K562 (cell line): ENCODE measurements around the gene MPV17L. TPM values are rescaled to one million over a fixed set of nuclear protein-coding genes. Genes with fewer than 3 reads are reported as not detected.
A peak's percentile ranks its signal among the peaks of the same experiment; 100 is the strongest.
"Not testable (repeated sequence)": the region's sequence is repeated elsewhere in the genome, so short reads cannot be mapped to it uniquely, and the experiment has no call there.

Source experiments
- ATAC-seq: fragments of 200-7000 bp; cut with Tn5 transposase; 3 replicates; pipeline ENCODE4 v1.9.1; 2020; ENCODE audit warnings: moderate library complexity
- Bru-seq: library from RNA; stranded (reverse); fragments of 400-500 nt; gene quantifications from one replicate; lab custom pipeline; 2021; lab: Mats Ljungman, UMichigan
- BruChase-seq, 2 experiments: library from RNA; stranded (reverse); fragments of 400-500 nt; gene quantifications; one replicate each; lab custom pipeline; 2021; lab: Mats Ljungman, UMichigan
- BruUV-seq: library from RNA; stranded (reverse); fragments of 400-500 nt; replicated peaks from 2 replicates; lab custom pipeline; 2021; lab: Mats Ljungman, UMichigan
- CTCF ChIA-PET: fragments of 300-600 bp; formaldehyde crosslinking; extraction: SDS; loops from one replicate; lab custom pipeline; 2021; ENCODE audit warnings: low intra/inter-chr PET ratio; lab: Yijun Ruan, JAX
- POLR2A ChIA-PET: fragments of 300-600, 350-650 bp; sonication (Branson Sonifier 250); formaldehyde crosslinking; extraction: SDS; loops from one replicate; lab custom pipeline; 2021; ENCODE audit warnings: antibody characterized with exemption, inconsistent platforms; lab: Yijun Ruan, JAX
- DNase-seq, 4 experiments: peaks; one replicate each; pipeline versions ENCODE4 v3.0.0 to v3.0.0-alpha.2; 2011 to 2018; ENCODE audit warnings: low spot score in 3 of 4, mixed read lengths in 3 of 4; ENCODE audit errors: extremely low read depth in 1 of 4
- FAIRE-seq: peaks from 2 replicates; lab custom pipeline; 2011; peaks lifted over from hg19 to GRCh38; lab: Jason Lieb, UNC
- H2AFZ ChIP-seq: 2 replicates; pipeline ENCODE4 v1.6.0; 2011; ENCODE audit warnings: low read depth, low read length, control low read depth, inconsistent platforms
- H3K27ac ChIP-seq: fragments of 200-600 bp; 3 replicates; pipeline ENCODE4 v1.8.0; 2011; ENCODE audit warnings: low read depth, mild to moderate bottlenecking, control low read depth, inconsistent platforms, low read length, moderate library complexity, mixed read lengths; ENCODE audit errors: extremely low read depth
- H3K27me3 ChIP-seq, 2 experiments: fragments of 300-600 bp in 1 of 2; 2 replicates in 1 of 2; 3 replicates in 1 of 2; pipeline versions ENCODE4 v1.6.0 to v1.8.0; 2011; ENCODE audit warnings: inconsistent platforms in 2 of 2, low read length in 2 of 2, mild to moderate bottlenecking in 1 of 2, mixed read lengths in 1 of 2, moderate library complexity in 1 of 2; ENCODE audit not compliant: control insufficient read depth in 2 of 2, insufficient read depth in 2 of 2
- H3K36me3 ChIP-seq: fragments of 300-600 bp; 3 replicates; pipeline ENCODE4 v1.8.0; 2011; ENCODE audit warnings: mild to moderate bottlenecking, low read length, inconsistent platforms; ENCODE audit not compliant: control insufficient read depth, insufficient read depth
- H3K4me1 ChIP-seq, 2 experiments: fragments of 200-600 bp in 1 of 2; replicated peaks in 1 of 2; 2 replicates in 1 of 2; 3 replicates in 1 of 2; pipeline versions ENCODE4 v1.5.1 to v1.8.0; 2011; ENCODE audit warnings: inconsistent platforms in 2 of 2, low read length in 2 of 2, mild to moderate bottlenecking in 1 of 2, mixed read lengths in 1 of 2, moderate library complexity in 1 of 2; ENCODE audit not compliant: control insufficient read depth in 2 of 2, insufficient read depth in 2 of 2
- H3K4me2 ChIP-seq: 2 replicates; pipeline ENCODE4 v1.6.1; 2011; ENCODE audit warnings: low read length, control low read depth, inconsistent platforms, mixed read lengths; ENCODE audit not compliant: insufficient read depth
- H3K4me3 ChIP-seq: fragments of 200-600 bp; sonication (generic), shearing (Covaris generic); 2 replicates; pipeline ENCODE4 v1.5.1; 2016; ENCODE audit warnings: control low read depth, inconsistent platforms
- H3K79me2 ChIP-seq: fragments of 200-600 bp; 3 replicates; pipeline ENCODE4 v1.8.0; 2011; ENCODE audit warnings: low read length, inconsistent platforms; ENCODE audit not compliant: control insufficient read depth, insufficient read depth
- H3K9ac ChIP-seq, 2 experiments: 2 replicates each; pipeline versions ENCODE4 v1.6.0 to v1.6.1; 2011; ENCODE audit warnings: low read depth in 2 of 2, low read length in 2 of 2, control low read depth in 1 of 2, inconsistent platforms in 1 of 2, mild to moderate bottlenecking in 1 of 2, mixed read lengths in 1 of 2; ENCODE audit not compliant: insufficient read depth in 1 of 2
- H3K9me1 ChIP-seq: one replicate; pipeline ENCODE4 v1.6.0; 2011; ENCODE audit warnings: inconsistent platforms, mild to moderate bottlenecking, low read length, moderate library complexity; ENCODE audit not compliant: control insufficient read depth, insufficient read depth
- H3K9me3 ChIP-seq: replicated peaks from 2 replicates; pipeline ENCODE4 v1.5.1; 2011; ENCODE audit warnings: low read depth, low read length, inconsistent platforms; ENCODE audit not compliant: control insufficient read depth, insufficient read depth
- H4K20me1 ChIP-seq: replicated peaks from 2 replicates; pipeline ENCODE4 v1.6.1; 2011; ENCODE audit warnings: low read length, inconsistent platforms, mixed read lengths; ENCODE audit not compliant: control insufficient read depth, insufficient read depth
- WGBS: fragments of 100-300 bp; shearing (Covaris generic); methylation state at CpG from one replicate; pipeline ENCODE4 v1.1.6; 2016; ENCODE audit warnings: low coverage, mixed read lengths; ENCODE audit not compliant: insufficient coverage; ENCODE audit errors: missing lambda C conversion rate; 5-methylcytosine and 5-hydroxymethylcytosine counted together
- in situ Hi-C: fragments of 300-500 bp; cut with MboI; formaldehyde crosslinking; loops from 4 replicates; pipeline ENCODE4 v1.15.0; 2018; ENCODE audit warnings: inconsistent platforms, mixed read lengths
- intact Hi-C: fragments of 100-400 bp; cut with micrococcal nuclease; formaldehyde crosslinking; loops from 2 replicates; pipeline ENCODE4 v1.14.2; 2022
- long read RNA-seq, 3 experiments: library from polyadenylated mRNA in 2 of 3; library from RNA in 1 of 3; unstranded in 2 of 3; stranded (forward) in 1 of 3; transcript quantifications; one replicate each; pipeline ENCODE4 v2.0.0, GENCODE V29; 2019 to 2022
- polyA minus RNA-seq, 3 experiments: library from RNA; depleted of rRNA, polyadenylated mRNA; stranded (reverse); fragments of >200 nt; gene quantifications; 2 replicates each; pipeline ENCODE4 v1.2.3, GENCODE V29; 2011
- polyA plus RNA-seq, 8 experiments: library from polyadenylated mRNA; depleted of rRNA in 4 of 8; stranded (reverse) in 5 of 8; unstranded in 3 of 8; fragments of >200 nt; fragmentation: Nextera tagmentation in 2 of 8; fragmentation: Illumina TruSeq in 1 of 8; extraction: Ambion mirVana in 2 of 8; extraction: Trizol in 1 of 8; gene quantifications; 2 replicates each; pipeline versions ENCODE4 v1.2.1 to v1.2.3, GENCODE V29; 2011 to 2014; ENCODE audit warnings: inconsistent platforms in 1 of 8, missing spikeins in 1 of 8
- total RNA-seq, 7 experiments: library from RNA; depleted of rRNA in 6 of 7; stranded (reverse); fragments of >200 nt in 6 of 7; fragmentation: Illumina TruSeq in 2 of 7; extraction: Trizol in 2 of 7; gene quantifications; 2 replicates each; pipeline versions ENCODE4 v1.2.1 to v1.2.3, GENCODE V29; 2011 to 2021; ENCODE audit warnings: low replicate concordance in 1 of 7
- TF ChIP-seq, protein P1 (sequence below): sonication (generic); formaldehyde crosslinking; IDR thresholded peaks from 2 replicates; pipeline ENCODE4 v1.8.1; 2023; ENCODE audit warnings: mild to moderate bottlenecking, missing genetic modification reagents

The MPV17L gene
- total RNA-seq (2011; cell fraction: chromatin; rRNA removed; ENCODE audit: low replicate concordance), result not detected in 2 replicates
- not detected in 2 replicates for total RNA-seq (2011; cell fraction: nucleolus; rRNA removed)
- not detected in 2 replicates for total RNA-seq (2011; cell fraction: nucleoplasm; rRNA removed)
- not detected in 2 replicates for total RNA-seq (2014; rRNA removed)
- total RNA-seq (2014; rRNA removed; fragmentation: Illumina TruSeq; extraction: Trizol), result not detected in 2 replicates
- not detected in 2 replicates for total RNA-seq (2015; rRNA removed; fragmentation: Illumina TruSeq; extraction: Trizol)
- 0.11 TPM in 1 of 2 replicates, not detected in the other for total RNA-seq (2021)
- polyA plus RNA-seq (2011; rRNA removed), result not detected in 2 replicates
- polyA plus RNA-seq (2011; cell fraction: cytosol; rRNA removed), result not detected in 2 replicates
- polyA plus RNA-seq (2011; cell fraction: nucleus; rRNA removed), result not detected in 2 replicates
- 0.01 TPM in 1 of 2 replicates, not detected in the other for polyA plus RNA-seq (2012)
- not detected in 2 replicates for polyA plus RNA-seq (2014; fragmentation: Illumina TruSeq; extraction: Trizol)
- polyA plus RNA-seq (2014; fragmentation: Nextera tagmentation; extraction: Ambion mirVana), result not detected
- not detected in 2 replicates for polyA plus RNA-seq (2014; rRNA removed)
- polyA minus RNA-seq (2011; rRNA and poly(A)+ RNA removed), result not detected in 2 replicates
- polyA minus RNA-seq (2011; cell fraction: cytosol; rRNA and poly(A)+ RNA removed), result 0.18 TPM in 1 of 2 replicates, not detected in the other
- polyA minus RNA-seq (2011; cell fraction: nucleus; rRNA and poly(A)+ RNA removed), result not detected in 2 replicates
- percentile 12 among the genes with signal in this experiment for Bru-seq, nascent RNA
- not detected for BruChase-seq, experiment 1, labeled RNA remaining after a 2-hour chase
- percentile 13 among the genes with signal in this experiment for BruChase-seq, experiment 2, labeled RNA remaining after a 6-hour chase
- long read RNA-seq, experiment 1, result 0 reads
- long read RNA-seq, experiment 2, result 0 reads
- long read RNA-seq, experiment 3, result 0 reads

DNA sequence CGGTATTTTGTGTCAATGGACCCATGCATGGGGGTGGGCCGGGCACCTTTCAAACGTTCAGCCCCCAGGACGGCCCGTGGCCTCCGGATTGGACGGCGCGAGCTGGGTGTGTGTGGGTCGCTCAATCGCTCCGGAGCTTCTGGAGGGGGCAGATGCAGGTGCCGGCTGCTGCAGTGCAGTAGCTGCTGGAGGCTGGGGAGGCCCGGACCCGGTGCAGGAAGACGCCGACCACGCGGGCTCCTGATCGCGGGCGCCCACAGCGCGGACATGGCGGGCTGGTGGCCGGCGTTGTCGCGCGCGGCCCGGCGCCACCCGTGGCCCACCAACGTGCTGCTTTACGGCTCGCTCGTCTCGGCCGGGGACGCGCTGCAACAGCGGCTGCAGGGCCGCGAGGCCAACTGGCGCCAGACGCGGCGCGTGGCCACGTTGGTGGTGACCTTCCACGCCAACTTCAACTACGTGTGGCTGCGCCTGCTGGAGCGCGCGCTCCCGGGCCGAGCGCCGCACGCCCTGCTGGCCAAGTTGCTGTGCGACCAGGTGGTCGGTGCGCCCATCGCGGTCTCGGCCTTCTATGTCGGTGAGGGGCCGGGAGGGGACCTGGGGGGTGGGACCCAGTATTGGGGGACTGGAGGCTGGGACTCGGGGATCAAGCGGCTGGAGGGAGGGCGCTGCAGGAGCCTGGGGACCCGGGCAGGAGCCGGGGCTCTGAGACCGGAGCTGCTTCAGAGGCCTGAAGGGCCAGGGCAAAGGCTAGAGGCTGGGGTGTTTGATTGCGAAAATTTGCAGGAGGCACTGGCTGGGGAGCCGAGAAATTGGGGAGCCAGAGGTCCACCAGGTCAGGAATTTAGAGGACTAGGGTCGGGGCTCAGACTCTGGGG lies at the start of gene MPV17L:
MPV17L (plus strand) TSS at position 124 of the 878 bp plus-strand sequence; CDS start at position 268, 144 bp downstream.
- FAIRE-seq, H3K9me1 ChIP-seq, H3K4me3 ChIP-seq, H3K79me2 ChIP-seq, in situ Hi-C loops, CTCF ChIA-PET, H3K9me3 ChIP-seq, BruUV-seq, DNase-seq, POLR2A ChIA-PET, H3K4me2 ChIP-seq, H3K9ac ChIP-seq, H2AFZ ChIP-seq, H3K36me3 ChIP-seq, H3K27ac ChIP-seq, H3K4me1 ChIP-seq, intact Hi-C loops, ATAC-seq, H4K20me1 ChIP-seq: not testable (repeated sequence)
- 54% methylated on average over 39 of the region's 79 CpGs for WGBS
- TF ChIP-seq, protein P1, sequence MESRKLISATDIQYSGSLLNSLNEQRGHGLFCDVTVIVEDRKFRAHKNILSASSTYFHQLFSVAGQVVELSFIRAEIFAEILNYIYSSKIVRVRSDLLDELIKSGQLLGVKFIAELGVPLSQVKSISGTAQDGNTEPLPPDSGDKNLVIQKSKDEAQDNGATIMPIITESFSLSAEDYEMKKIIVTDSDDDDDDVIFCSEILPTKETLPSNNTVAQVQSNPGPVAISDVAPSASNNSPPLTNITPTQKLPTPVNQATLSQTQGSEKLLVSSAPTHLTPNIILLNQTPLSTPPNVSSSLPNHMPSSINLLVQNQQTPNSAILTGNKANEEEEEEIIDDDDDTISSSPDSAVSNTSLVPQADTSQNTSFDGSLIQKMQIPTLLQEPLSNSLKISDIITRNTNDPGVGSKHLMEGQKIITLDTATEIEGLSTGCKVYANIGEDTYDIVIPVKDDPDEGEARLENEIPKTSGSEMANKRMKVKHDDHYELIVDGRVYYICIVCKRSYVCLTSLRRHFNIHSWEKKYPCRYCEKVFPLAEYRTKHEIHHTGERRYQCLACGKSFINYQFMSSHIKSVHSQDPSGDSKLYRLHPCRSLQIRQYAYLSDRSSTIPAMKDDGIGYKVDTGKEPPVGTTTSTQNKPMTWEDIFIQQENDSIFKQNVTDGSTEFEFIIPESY (CRISPR knock-in tag), result peak; percentile 31; the same call in 1 of the 2 replicates
- H3K27me3 ChIP-seq, result peaks cover 5 to 14% of the 10 kb centered on the region in 2 experiments; a peak in 4 of 5 replicates

DNA sequence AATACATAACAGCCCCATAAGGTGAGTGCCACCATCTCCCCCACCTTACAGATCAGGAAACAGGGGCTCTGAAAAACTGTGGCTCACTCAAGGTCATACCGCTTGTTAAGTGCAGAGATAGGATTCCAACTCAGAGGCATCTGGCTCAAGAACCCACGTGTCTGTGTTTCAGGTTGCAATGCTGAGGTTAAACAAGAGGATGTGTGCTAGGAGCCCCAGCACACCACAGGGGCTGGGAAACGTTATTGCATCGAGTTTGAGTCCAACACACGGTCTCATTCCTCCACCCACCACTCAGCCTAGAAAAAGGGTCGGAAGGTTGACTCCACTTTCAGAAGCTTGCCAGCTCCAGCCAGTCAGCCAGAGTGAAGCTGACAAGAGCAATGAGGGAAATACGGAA lies 46.8 kb upstream of the MPV17L start:
- CTCF ChIA-PET, H2AFZ ChIP-seq, in situ Hi-C loops, H3K4me2 ChIP-seq, intact Hi-C loops, FAIRE-seq, H4K20me1 ChIP-seq, H3K9ac ChIP-seq, H3K79me2 ChIP-seq, H3K4me1 ChIP-seq, BruUV-seq, H3K36me3 ChIP-seq, H3K9me3 ChIP-seq, H3K4me3 ChIP-seq, H3K27ac ChIP-seq, H3K27me3 ChIP-seq, POLR2A ChIA-PET, H3K9me1 ChIP-seq, DNase-seq: not testable (repeated sequence)
- peak; percentile 25; the same call in 1 of the 3 replicates for ATAC-seq
- no CpG with 5 or more reads among the region's 7 CpGs for WGBS
